ENCODE results near the gene COL23A1. TPM values are rescaled to one million over a fixed set of nuclear protein-coding genes. Genes with fewer than 3 reads are reported as not detected.
A peak's percentile ranks its signal among the peaks of the same experiment; 100 is the strongest.

COL23A1 gene
- polyA plus RNA-seq, 3 donors, result 0.11 to 0.21 TPM; not detected in 1

- intact Hi-C loops (cut with micrococcal nuclease), result no loop called here
- Histone ChIP-seq H3K27ac (ENCODE audit: low read depth in 1 of 2, low read length in 2 of 2) (no peak overlapping the region), H2AFZ (ENCODE audit: insufficient read depth, low read depth, low read length, poor library complexity, severe bottlenecking) (no peak overlapping the region), H3K4me2 (replicated peaks; ENCODE audit: extremely low read depth, low read length, poor library complexity, severe bottlenecking) (no peak overlapping the region), H3K36me3 (replicated peaks in 1 of 2; ENCODE audit: control insufficient read depth in 1 of 2, insufficient read depth in 2 of 2, low read length in 2 of 2) (no peaks in the 10 kb centered on the region), H4K20me1 (ENCODE audit: insufficient read depth, low read length) (no peaks in the 10 kb centered on the region), H3K79me2 (ENCODE audit: insufficient read depth, low read length) (no peaks in the 10 kb centered on the region), H3K4me3 (replicated peaks in 1 of 3; ENCODE audit: low read depth in 2 of 3, low read length in 3 of 3) (no peak overlapping the region), H3K27me3 (ENCODE audit: control insufficient read depth in 2 of 2, insufficient read depth in 2 of 2, low read length in 2 of 2) (no peaks in the 10 kb centered on the region), H3K9me3 (replicated peaks in 1 of 2; ENCODE audit: control insufficient read depth in 1 of 2, insufficient read depth in 1 of 2, low read length in 2 of 2) (no peaks in the 10 kb centered on the region), H3K9ac (ENCODE audit: insufficient read depth, low read length, poor library complexity, severe bottlenecking) (no peak overlapping the region), H3K4me1 (ENCODE audit: control insufficient read depth in 1 of 2, insufficient read depth in 2 of 2, low read length in 2 of 2) (peaks cover 0 to 7% of the 10 kb centered on the region in 2 donors)
- TF ChIP-seq, protein P1, sequence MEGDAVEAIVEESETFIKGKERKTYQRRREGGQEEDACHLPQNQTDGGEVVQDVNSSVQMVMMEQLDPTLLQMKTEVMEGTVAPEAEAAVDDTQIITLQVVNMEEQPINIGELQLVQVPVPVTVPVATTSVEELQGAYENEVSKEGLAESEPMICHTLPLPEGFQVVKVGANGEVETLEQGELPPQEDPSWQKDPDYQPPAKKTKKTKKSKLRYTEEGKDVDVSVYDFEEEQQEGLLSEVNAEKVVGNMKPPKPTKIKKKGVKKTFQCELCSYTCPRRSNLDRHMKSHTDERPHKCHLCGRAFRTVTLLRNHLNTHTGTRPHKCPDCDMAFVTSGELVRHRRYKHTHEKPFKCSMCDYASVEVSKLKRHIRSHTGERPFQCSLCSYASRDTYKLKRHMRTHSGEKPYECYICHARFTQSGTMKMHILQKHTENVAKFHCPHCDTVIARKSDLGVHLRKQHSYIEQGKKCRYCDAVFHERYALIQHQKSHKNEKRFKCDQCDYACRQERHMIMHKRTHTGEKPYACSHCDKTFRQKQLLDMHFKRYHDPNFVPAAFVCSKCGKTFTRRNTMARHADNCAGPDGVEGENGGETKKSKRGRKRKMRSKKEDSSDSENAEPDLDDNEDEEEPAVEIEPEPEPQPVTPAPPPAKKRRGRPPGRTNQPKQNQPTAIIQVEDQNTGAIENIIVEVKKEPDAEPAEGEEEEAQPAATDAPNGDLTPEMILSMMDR (IDR thresholded peaks at IDR 0.05), result no peak
- no peaks in the 10 kb centered on the region for H3K36me3 Mint-ChIP-seq
- H3K27me3 Mint-ChIP-seq (ENCODE audit: low read depth in 3 of 3), result peaks cover 0 to 5% (median 2%) of the 10 kb centered on the region in 3 donors
- DNase-seq, result no peak
- peaks cover 0 to 1% (median 0%) of the 10 kb centered on the region in 7 donors for H3K9me3 Mint-ChIP-seq
- peaks cover 9% of the 10 kb centered on the region for H3K4me1 Mint-ChIP-seq
- no peak overlapping the region for H3K27ac Mint-ChIP-seq
- no peak overlapping the region for H3K4me3 Mint-ChIP-seq
- WGBS (ENCODE audit: insufficient coverage), result 64% methylated on average over 1 of the region's 2 CpGs
Measured at GRCh38 chr5:178418031-178418430, 172.2 kb downstream of the COL23A1 start.

GRCh38 chr5:178417391-178417811, 172.8 kb downstream of the COL23A1 start:
- intact Hi-C loops (cut with micrococcal nuclease), result no loop called here
- peak overlapping the region; percentile 58 for H2AFZ ChIP-seq (ENCODE audit: insufficient read depth, low read depth, low read length, poor library complexity, severe bottlenecking)

More at GRCh38 chr5:178417391-178417811, 172.8 kb downstream of the COL23A1 start:
- H3K79me2 ChIP-seq (ENCODE audit: insufficient read depth, low read length), result no peaks in the 10 kb centered on the region
- H3K4me1 Mint-ChIP-seq, result peaks cover 9% of the 10 kb centered on the region
- no peak overlapping the region for H3K27ac ChIP-seq (ENCODE audit: low read depth in 1 of 2, low read length in 2 of 2)
- no peaks in the 10 kb centered on the region for H3K36me3 Mint-ChIP-seq
- WGBS (ENCODE audit: insufficient coverage), result 7% methylated on average over 13 of the region's 13 CpGs
- no peak overlapping the region for H3K9ac ChIP-seq (ENCODE audit: insufficient read depth, low read length, poor library complexity, severe bottlenecking)
- no peak overlapping the region for H3K4me2 ChIP-seq (replicated peaks; ENCODE audit: extremely low read depth, low read length, poor library complexity, severe bottlenecking)
- TF ChIP-seq, protein P1 (IDR thresholded peaks at IDR 0.05), result no peak
- H3K9me3 Mint-ChIP-seq, result peaks cover 0 to 1% (median 0%) of the 10 kb centered on the region in 7 donors
- DNase-seq, result no peak
- H3K27me3 ChIP-seq (ENCODE audit: control insufficient read depth in 2 of 2, insufficient read depth in 2 of 2, low read length in 2 of 2), result no peaks in the 10 kb centered on the region
- no peaks in the 10 kb centered on the region for H4K20me1 ChIP-seq (ENCODE audit: insufficient read depth, low read length)
- H3K27me3 Mint-ChIP-seq (ENCODE audit: low read depth in 3 of 3), result peaks cover 0 to 5% (median 2%) of the 10 kb centered on the region in 3 donors
- no peaks in the 10 kb centered on the region for H3K36me3 ChIP-seq (replicated peaks in 1 of 2; ENCODE audit: control insufficient read depth in 1 of 2, insufficient read depth in 2 of 2, low read length in 2 of 2)
- H3K4me3 Mint-ChIP-seq, result peak overlapping the region in 1 of 2 donors; percentile 58
- no peaks in the 10 kb centered on the region for H3K9me3 ChIP-seq (replicated peaks in 1 of 2; ENCODE audit: control insufficient read depth in 1 of 2, insufficient read depth in 1 of 2, low read length in 2 of 2)
- H3K27ac Mint-ChIP-seq, result peak overlapping the region in 1 of 7 donors; percentile 33
- H3K4me3 ChIP-seq (replicated peaks in 1 of 3; ENCODE audit: low read depth in 2 of 3, low read length in 3 of 3), result no peak overlapping the region
- H3K4me1 ChIP-seq (ENCODE audit: control insufficient read depth in 1 of 2, insufficient read depth in 2 of 2, low read length in 2 of 2), result peaks cover 0 to 7% of the 10 kb centered on the region in 2 donors
